Mesenchymal stem cell (in vitro differentiated cells and primary cell): ENCODE data around the gene CYTH3.

ENCODE experiments used
- DNase-seq: peaks from one replicate; pipeline ENCODE4 v3.0.0-alpha.2; 2013
- H2AFZ ChIP-seq: one replicate; pipeline ENCODE4 v1.6.1; 2013; ENCODE audit warnings: low read depth, mild to moderate bottlenecking, control low read depth, inconsistent platforms, low read length, moderate library complexity
- H2AK5ac ChIP-seq: 2 replicates; pipeline ENCODE4 v1.6.1; 2013; ENCODE audit warnings: low read length, moderate library complexity, mild to moderate bottlenecking, inconsistent platforms; ENCODE audit not compliant: severe bottlenecking
- H2BK120ac ChIP-seq: one replicate; pipeline ENCODE4 v1.6.1; 2013; ENCODE audit warnings: low read depth, mild to moderate bottlenecking, inconsistent platforms, low read length, moderate library complexity
- H2BK12ac ChIP-seq, 2 experiments: one replicate each; pipeline ENCODE4 v1.6.1; 2013; ENCODE audit warnings: inconsistent platforms in 2 of 2, low read length in 2 of 2, mild to moderate bottlenecking in 2 of 2, moderate library complexity in 2 of 2, control low read depth in 1 of 2
- H2BK15ac ChIP-seq: one replicate; pipeline ENCODE4 v1.6.1; 2013; ENCODE audit warnings: mild to moderate bottlenecking, low read depth, inconsistent platforms; ENCODE audit not compliant: poor library complexity, severe bottlenecking
- H2BK5ac ChIP-seq: 2 replicates; pipeline ENCODE4 v1.6.1; 2013; ENCODE audit warnings: low read depth, mild to moderate bottlenecking, low read length, control low read depth, inconsistent platforms; ENCODE audit not compliant: poor library complexity, severe bottlenecking
- H3K14ac ChIP-seq, 2 experiments: one replicate each; pipeline ENCODE4 v1.6.1; 2013; ENCODE audit warnings: inconsistent platforms in 2 of 2, low read length in 2 of 2, control low read depth in 1 of 2, mild to moderate bottlenecking in 1 of 2, moderate library complexity in 1 of 2
- H3K18ac ChIP-seq, 2 experiments: one replicate each; pipeline ENCODE4 v1.6.1; 2013; ENCODE audit warnings: inconsistent platforms in 2 of 2, low read length in 2 of 2, control low read depth in 1 of 2, low read depth in 1 of 2, mild to moderate bottlenecking in 1 of 2
- H3K23ac ChIP-seq, 2 experiments: one replicate each; pipeline ENCODE4 v1.6.1; 2013; ENCODE audit warnings: inconsistent platforms in 2 of 2, low read length in 2 of 2, mild to moderate bottlenecking in 2 of 2, moderate library complexity in 2 of 2, control low read depth in 1 of 2
- H3K27ac ChIP-seq: 2 replicates; pipeline ENCODE4 v1.5.1; 2013; ENCODE audit warnings: mild to moderate bottlenecking, moderate library complexity, low read length, control low read depth, inconsistent platforms; ENCODE audit not compliant: poor library complexity, severe bottlenecking
- H3K27me3 ChIP-seq, 2 experiments: 2 replicates each; pipeline versions ENCODE4 v1.6.1 to v1.7.0; 2013; ENCODE audit warnings: low read length in 2 of 2, mild to moderate bottlenecking in 2 of 2, moderate library complexity in 2 of 2, control low read depth in 1 of 2, inconsistent platforms in 1 of 2; ENCODE audit not compliant: control insufficient read depth in 1 of 2, insufficient read depth in 1 of 2
- H3K36me3 ChIP-seq, 2 experiments: 2 replicates each; pipeline versions ENCODE4 v1.6.1 to v1.7.0; 2013; ENCODE audit warnings: low read length in 2 of 2, control low read depth in 1 of 2, inconsistent platforms in 1 of 2, low read depth in 1 of 2, mild to moderate bottlenecking in 1 of 2; ENCODE audit not compliant: insufficient read depth in 2 of 2, control insufficient read depth in 1 of 2
- H3K4ac ChIP-seq, 2 experiments: one replicate each; pipeline ENCODE4 v1.6.1; 2013; ENCODE audit warnings: inconsistent platforms in 2 of 2, low read length in 2 of 2, mild to moderate bottlenecking in 2 of 2, moderate library complexity in 2 of 2, control low read depth in 1 of 2, low read depth in 1 of 2
- H3K4me1 ChIP-seq: 2 replicates; pipeline ENCODE4 v1.6.1; 2013; ENCODE audit warnings: low read depth, low read length, control low read depth; ENCODE audit not compliant: control insufficient read depth, insufficient read depth
- H3K4me2 ChIP-seq: 2 replicates; pipeline ENCODE4 v1.6.1; 2013; ENCODE audit warnings: low read length, mild to moderate bottlenecking, inconsistent platforms; ENCODE audit not compliant: poor library complexity, severe bottlenecking
- H3K4me3 ChIP-seq, 2 experiments: 2 replicates each; pipeline versions ENCODE4 v1.5.1 to v1.7.0; 2013; ENCODE audit warnings: low read length in 2 of 2, mild to moderate bottlenecking in 2 of 2, control low read depth in 1 of 2, low read depth in 1 of 2; ENCODE audit not compliant: insufficient read depth in 1 of 2
- H3K79me1 ChIP-seq: replicated peaks from 2 replicates; pipeline ENCODE4 v1.6.1; 2013; ENCODE audit warnings: mild to moderate bottlenecking, control low read depth, low read length, inconsistent platforms; ENCODE audit not compliant: poor library complexity, severe bottlenecking
- H3K9ac ChIP-seq: 2 replicates; pipeline ENCODE4 v1.7.0; 2013; ENCODE audit warnings: mild to moderate bottlenecking, low read length, moderate library complexity
- H3K9me3 ChIP-seq: 2 replicates; pipeline ENCODE4 v1.7.0; 2013; ENCODE audit warnings: mild to moderate bottlenecking, low read length; ENCODE audit not compliant: control insufficient read depth
- H4K8ac ChIP-seq: one replicate; pipeline ENCODE4 v1.6.1; 2013; ENCODE audit warnings: inconsistent platforms, mild to moderate bottlenecking, low read length, moderate library complexity
- H4K91ac ChIP-seq: one replicate; pipeline ENCODE4 v1.6.1; 2013; ENCODE audit warnings: mild to moderate bottlenecking, low read length, inconsistent platforms
- WGBS: methylation state at CpG from one replicate; pipeline ENCODE4 v1.1.7; 2013; ENCODE audit warnings: mixed read lengths; 5-methylcytosine and 5-hydroxymethylcytosine counted together

The CYTH3 gene

DNA sequence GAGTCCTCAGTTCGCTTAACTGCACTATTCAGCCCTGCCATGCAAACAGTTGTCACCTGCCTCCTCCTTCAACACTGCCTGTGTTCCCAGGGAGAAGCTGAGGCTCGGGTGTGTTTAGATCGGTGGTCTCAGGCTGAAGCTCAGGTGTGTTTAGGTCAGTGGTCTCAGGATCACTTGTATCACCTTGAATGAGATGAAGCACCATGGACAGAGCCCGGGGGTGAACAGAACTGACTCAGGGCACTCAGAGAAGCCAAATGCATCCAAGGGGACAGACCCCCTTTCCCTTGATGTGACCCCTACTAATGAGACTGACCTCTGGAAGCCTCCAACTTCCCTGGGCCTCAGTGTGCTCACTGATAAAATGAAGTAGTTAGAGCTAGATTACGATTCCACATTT lies 84.0 kb downstream of the CYTH3 start:
- Histone ChIP-seq H3K36me3 (peaks cover 23 to 47% of the 10 kb centered on the region in 2 experiments), H3K18ac (no peak overlapping the region), H3K4me1 (no peaks in the 10 kb centered on the region), H4K8ac (no peak overlapping the region), H3K23ac (no peak overlapping the region), H2BK5ac (no peak overlapping the region), H2AFZ (no peak overlapping the region), H3K4me2 (no peak overlapping the region), H3K9ac (no peak overlapping the region), H3K4ac (no peak overlapping the region), H3K27ac (no peak overlapping the region), H4K91ac (no peak overlapping the region), H2BK12ac (no peak overlapping the region), H3K79me1 (peaks cover 14% of the 10 kb centered on the region), H3K27me3 (no peaks in the 10 kb centered on the region), H3K14ac (no peak overlapping the region), H3K4me3 (no peak overlapping the region), H2AK5ac (no peak overlapping the region), H2BK15ac (no peak overlapping the region), H3K9me3 (no peaks in the 10 kb centered on the region), H2BK120ac (no peak overlapping the region)
- WGBS = 93% methylated on average over 5 of the region's 5 CpGs
- no peak for DNase-seq

- Histone ChIP-seq H2BK12ac (no peak overlapping the region), H3K27me3 (no peaks in the 10 kb centered on the region), H3K4me3 (no peak overlapping the region), H3K4me1 (no peaks in the 10 kb centered on the region), H4K8ac (no peak overlapping the region), H3K79me1 (peaks cover 10% of the 10 kb centered on the region), H2BK120ac (no peak overlapping the region), H2BK5ac (no peak overlapping the region), H3K9me3 (no peaks in the 10 kb centered on the region), H3K27ac (no peak overlapping the region), H4K91ac (no peak overlapping the region), H2AFZ (no peak overlapping the region), H3K4ac (peak overlapping the region in 1 of 2 experiments; percentile 13), H3K18ac (no peak overlapping the region), H3K14ac (no peak overlapping the region), H2BK15ac (no peak overlapping the region), H2AK5ac (no peak overlapping the region), H3K23ac (no peak overlapping the region), H3K4me2 (no peak overlapping the region), H3K9ac (no peak overlapping the region), H3K36me3 (peaks cover 27 to 53% of the 10 kb centered on the region in 2 experiments)
- WGBS = 91% methylated on average over 11 of the region's 11 CpGs
- DNase-seq = no peak
Measured at GRCh38 chr7:6186577-6186976, 85.8 kb downstream of the CYTH3 start.

DNA sequence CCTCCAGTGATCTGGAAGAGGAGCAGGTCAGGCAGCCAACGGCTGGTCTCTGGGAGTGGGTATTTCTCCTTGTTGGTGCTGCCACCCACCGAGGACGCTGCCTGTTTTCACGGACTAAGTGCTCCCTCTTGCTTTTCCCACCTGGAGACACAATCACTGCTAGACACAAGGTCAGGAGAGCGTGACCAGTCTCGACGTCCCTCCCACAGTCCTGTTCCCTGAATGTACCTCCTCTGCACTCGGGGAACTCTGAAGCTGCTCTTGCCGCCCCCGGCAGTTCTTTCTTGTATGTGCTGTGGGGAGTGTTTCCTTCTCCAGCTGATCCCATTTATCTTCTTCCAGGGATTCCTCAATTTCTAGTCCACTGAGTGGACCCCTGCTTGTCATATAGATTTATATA lies 89.4 kb downstream of the CYTH3 start:
- H2BK15ac ChIP-seq = no peak overlapping the region
- no peak overlapping the region for H3K14ac ChIP-seq
- no peak overlapping the region for H2BK12ac ChIP-seq
- H3K27me3 ChIP-seq = no peaks in the 10 kb centered on the region
- no peak overlapping the region for H3K4me2 ChIP-seq
- H4K8ac ChIP-seq = no peak overlapping the region
- no peak overlapping the region for H3K4ac ChIP-seq
- H3K79me1 ChIP-seq = peaks cover 5% of the 10 kb centered on the region
- H3K36me3 ChIP-seq = peaks cover 24 to 38% of the 10 kb centered on the region in 2 experiments
- no peak overlapping the region for H2BK5ac ChIP-seq
- H3K9me3 ChIP-seq = no peaks in the 10 kb centered on the region
- no peak for DNase-seq
- no peak overlapping the region for H3K18ac ChIP-seq
- no peak overlapping the region for H2AFZ ChIP-seq
- no peak overlapping the region for H3K23ac ChIP-seq
- H3K27ac ChIP-seq = no peak overlapping the region
- peaks cover 2% of the 10 kb centered on the region for H3K4me1 ChIP-seq
- H4K91ac ChIP-seq = no peak overlapping the region
- H2AK5ac ChIP-seq = no peak overlapping the region
- H3K9ac ChIP-seq = no peak overlapping the region
- H2BK120ac ChIP-seq = no peak overlapping the region
- no peak overlapping the region for H3K4me3 ChIP-seq
- WGBS = 97% methylated on average over 8 of the region's 10 CpGs

DNA sequence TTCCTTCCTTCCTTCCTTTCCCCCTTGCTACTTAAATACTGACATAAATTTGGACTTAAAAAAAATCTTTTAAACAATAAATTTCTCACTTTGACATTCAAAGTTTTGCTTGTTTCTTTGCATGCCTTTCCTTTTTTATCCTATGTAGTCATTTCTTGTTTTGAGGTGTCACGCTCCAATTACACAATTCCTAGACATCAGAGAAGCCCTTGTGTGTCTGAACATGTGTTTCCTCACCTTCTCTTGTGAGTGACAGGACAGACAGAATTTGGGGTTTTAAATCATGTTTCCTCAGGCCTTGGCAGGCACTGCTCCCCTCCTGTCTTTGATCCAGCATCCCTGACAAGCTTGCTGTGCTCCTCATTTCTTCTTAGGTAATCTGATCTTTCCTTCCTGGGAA lies 91.3 kb downstream of the CYTH3 start:
- H3K9ac ChIP-seq = no peak overlapping the region
- no peak overlapping the region for H2BK5ac ChIP-seq
- no peak overlapping the region for H3K4me3 ChIP-seq
- no peak overlapping the region for H2BK12ac ChIP-seq
- no peak overlapping the region for H3K27ac ChIP-seq
- no peak for DNase-seq
- H3K23ac ChIP-seq = no peak overlapping the region
- H3K27me3 ChIP-seq = no peaks in the 10 kb centered on the region
- H3K18ac ChIP-seq = no peak overlapping the region
- 100% methylated on average over 1 of the region's 1 CpG for WGBS
- H3K4me1 ChIP-seq = peaks cover 2% of the 10 kb centered on the region
- peaks cover 21 to 36% of the 10 kb centered on the region in 2 experiments for H3K36me3 ChIP-seq
- no peak overlapping the region for H3K14ac ChIP-seq
- H2BK120ac ChIP-seq = no peak overlapping the region
- no peak overlapping the region for H4K91ac ChIP-seq
- no peak overlapping the region for H3K4me2 ChIP-seq
- H2BK15ac ChIP-seq = no peak overlapping the region
- peak overlapping the region in 1 of 2 experiments; percentile 15 for H3K4ac ChIP-seq
- no peaks in the 10 kb centered on the region for H3K9me3 ChIP-seq
- no peak overlapping the region for H4K8ac ChIP-seq
- no peak overlapping the region for H2AFZ ChIP-seq
- H3K79me1 ChIP-seq = peaks cover 6% of the 10 kb centered on the region
- no peak overlapping the region for H2AK5ac ChIP-seq
